WTC11 (cell line): ENCODE results near the gene KIF26A. TPM values are rescaled to one million over a fixed set of nuclear protein-coding genes. Genes with fewer than 3 reads are reported as not detected.

Source experiments
- ATAC-seq: fragments of 200-7000 bp; cut with Tn5 transposase; 2 replicates; pipeline ENCODE4 v1.10.0; 2021; ENCODE audit warnings: mild to moderate bottlenecking, moderate library complexity
- CTCF ChIA-PET: fragments of 300-600 bp; sonication (Branson Sonifier 250); formaldehyde crosslinking; loops from one replicate; lab custom pipeline; 2021; ENCODE audit warnings: antibody characterized with exemption; lab: Charles Lee
- POLR2A ChIA-PET: fragments of 350-600 bp; sonication (Branson Sonifier 250); formaldehyde crosslinking; loops from one replicate; lab custom pipeline; 2021; ENCODE audit warnings: antibody characterized with exemption; lab: Charles Lee
- DNase-seq: peaks from one replicate; pipeline ENCODE4 v3.0.0; 2021; ENCODE audit warnings: low spot score
- H3K27ac Mint-ChIP-seq: 2 replicates; pipeline ENCODE4 v1.8.0; 2021; ENCODE audit warnings: mixed read lengths
- H3K27me3 Mint-ChIP-seq: 2 replicates; pipeline ENCODE4 v1.8.0; 2021; ENCODE audit warnings: low read depth, mild to moderate bottlenecking, moderate library complexity, mixed read lengths
- H3K36me3 Mint-ChIP-seq: 2 replicates; pipeline ENCODE4 v1.8.0; 2021; ENCODE audit warnings: mixed read lengths
- H3K4me1 Mint-ChIP-seq: 2 replicates; pipeline ENCODE4 v1.8.0; 2022; ENCODE audit warnings: mixed read lengths
- H3K4me3 Mint-ChIP-seq: 2 replicates; pipeline ENCODE4 v1.8.0; 2021; ENCODE audit warnings: mild to moderate bottlenecking, moderate library complexity, mixed read lengths
- H3K9me3 Mint-ChIP-seq: 2 replicates; pipeline ENCODE4 v1.8.0; 2021; ENCODE audit warnings: mixed read lengths
- CBFB ChIP-seq: sonication (generic); formaldehyde crosslinking; IDR thresholded peaks from 2 replicates; pipeline ENCODE4 v1.8.1; 2022; ENCODE audit warnings: mild to moderate bottlenecking, low read depth, missing genetic modification reagents
- CDX4 ChIP-seq: fragments of 250-450 bp; sonication (Bioruptor Pico); IDR thresholded peaks from 2 replicates; pipeline ENCODE4 v1.9.0; 2021; ENCODE audit warnings: moderate library complexity, mild to moderate bottlenecking, inconsistent platforms, borderline replicate concordance
- CTCF ChIP-seq: fragments of 200-600 bp; IDR thresholded peaks from 2 replicates; pipeline ENCODE4 v1.8.0; 2022; ENCODE audit warnings: antibody characterized with exemption
- ELF4 ChIP-seq: sonication (generic); formaldehyde crosslinking; IDR thresholded peaks from 2 replicates; pipeline ENCODE4 v1.8.1; 2022; ENCODE audit warnings: low read depth, mild to moderate bottlenecking, moderate library complexity, missing genetic modification reagents
- ETV6 ChIP-seq: sonication (generic); formaldehyde crosslinking; IDR thresholded peaks from 2 replicates; pipeline ENCODE4 v1.8.1; 2022; ENCODE audit warnings: mild to moderate bottlenecking, missing genetic modification reagents
- FOXP4 ChIP-seq: sonication (generic); formaldehyde crosslinking; IDR thresholded peaks from 2 replicates; pipeline ENCODE4 v1.8.0; 2022; ENCODE audit warnings: mild to moderate bottlenecking, missing genetic modification reagents
- HMGA2 ChIP-seq: fragments of 250-450 bp; sonication (Bioruptor Pico); IDR thresholded peaks from 2 replicates; pipeline ENCODE4 v1.4.0; 2021; ENCODE audit warnings: mild to moderate bottlenecking, moderate library complexity
- HMGXB4 ChIP-seq: sonication (generic); formaldehyde crosslinking; IDR thresholded peaks from 2 replicates; pipeline ENCODE4 v1.8.1; 2023; ENCODE audit warnings: mild to moderate bottlenecking, moderate library complexity, missing genetic modification reagents
- MAX ChIP-seq: sonication (generic); formaldehyde crosslinking; IDR thresholded peaks from 2 replicates; pipeline ENCODE4 v1.8.0; 2022; ENCODE audit warnings: mild to moderate bottlenecking, missing genetic modification reagents
- RELA ChIP-seq: sonication (generic); formaldehyde crosslinking; IDR thresholded peaks from 2 replicates; pipeline ENCODE4 v1.8.1; 2022; ENCODE audit warnings: missing genetic modification reagents, mild to moderate bottlenecking, borderline replicate concordance
- TEAD1 ChIP-seq: sonication (generic); formaldehyde crosslinking; IDR thresholded peaks from 2 replicates; pipeline ENCODE4 v1.8.0; 2022; ENCODE audit warnings: mild to moderate bottlenecking, missing genetic modification reagents
- TEAD4 ChIP-seq: sonication (generic); formaldehyde crosslinking; IDR thresholded peaks from 2 replicates; pipeline ENCODE4 v1.8.0; 2022; ENCODE audit warnings: mild to moderate bottlenecking, missing genetic modification reagents
- ZNF423 ChIP-seq: fragments of 250-450 bp; sonication (Bioruptor Pico); IDR thresholded peaks from 2 replicates; pipeline ENCODE4 v2.1.2; 2022; ENCODE audit warnings: mild to moderate bottlenecking, moderate library complexity
- total RNA-seq: library from RNA; stranded (reverse); gene quantifications from 3 replicates; pipeline ENCODE4 v1.2.3, GENCODE V29; 2021

The KIF26A gene
- total RNA-seq, 1 experiment from 2014 or later = 53.4 TPM

GRCh38 chr14:104093366-104094055, 44.9 kb upstream of the KIF26A start:
- no peak overlapping the region for H3K4me3 Mint-ChIP-seq
- ATAC-seq = no peak
- CTCF ChIA-PET = interaction anchor here (0.5 to 5.9 kb wide), 22 partner anchors 8 to 480 kb away, joined by 3 to 52 read pairs (median 4); partner anchors contain the start of gene ASPG
- no peaks in the 10 kb centered on the region for H3K36me3 Mint-ChIP-seq
- H3K27me3 Mint-ChIP-seq = no peaks in the 10 kb centered on the region
- H3K9me3 Mint-ChIP-seq = no peaks in the 10 kb centered on the region
- H3K27ac Mint-ChIP-seq = no peak overlapping the region
- POLR2A ChIA-PET = no interaction called here
- TF ChIP-seq HMGA2 (no peak), CDX4 (CRISPR knock-in tag) (no peak), ELF4 (CRISPR knock-in tag) (no peak), RELA (CRISPR knock-in tag) (no peak)
- TF ChIP-seq, all 79 proteins: peak for 0
- H3K4me1 Mint-ChIP-seq = peaks cover 5% of the 10 kb centered on the region
- DNase-seq = peak; percentile 19

GRCh38 chr14:104094056-104094708, 44.2 kb upstream of the KIF26A start:
- ChIA-PET POLR2A (interaction anchor here (0.6 kb wide), 1 partner anchor 9 kb away, joined by 3 read pairs; the partner anchor contains the start of gene ASPG), CTCF (interaction anchor here (0.5 to 5.9 kb wide), 27 partner anchors 8 to 931 kb away, joined by 3 to 52 read pairs (median 3); partner anchors contain the start of gene ASPG)
- H3K4me1 Mint-ChIP-seq = peaks cover 5% of the 10 kb centered on the region
- no peak overlapping the region for H3K4me3 Mint-ChIP-seq
- H3K27ac Mint-ChIP-seq = no peak overlapping the region; the same call in 1 of the 2 replicates
- H3K36me3 Mint-ChIP-seq = no peaks in the 10 kb centered on the region
- TF ChIP-seq CBFB (CRISPR knock-in tag) = 0 out of 2 replicates have a peak, but pooled peaks have one; percentile 54
- TF ChIP-seq TEAD4 = no peak
- ATAC-seq (peak; percentile 38), DNase-seq (peak; percentile 9)
- H3K27me3 Mint-ChIP-seq = no peaks in the 10 kb centered on the region
- no peaks in the 10 kb centered on the region for H3K9me3 Mint-ChIP-seq

GRCh38 chr14:104094709-104095425, 43.5 kb upstream of the KIF26A start:
- peaks cover 5% of the 10 kb centered on the region for H3K4me1 Mint-ChIP-seq
- no peak overlapping the region for H3K4me3 Mint-ChIP-seq
- DNase-seq (peak; percentile 94), ATAC-seq (peak; percentile 87)
- H3K36me3 Mint-ChIP-seq = no peaks in the 10 kb centered on the region
- POLR2A ChIA-PET = interaction anchor here (0.6 kb wide), 1 partner anchor 10 kb away, joined by 3 read pairs; the partner anchor contains the start of gene ASPG
- no peaks in the 10 kb centered on the region for H3K27me3 Mint-ChIP-seq
- TF ChIP-seq MAX (CRISPR knock-in tag) (peak; percentile 55; the same call in 1 of the 2 replicates), CTCF (peak; percentile 97), FOXP4 (CRISPR knock-in tag) (no peak), ZNF423 (CRISPR knock-in tag) (0 out of 2 replicates have a peak, but pooled peaks have one; percentile 22), TEAD1 (CRISPR knock-in tag) (peak; percentile 47; the same call in 1 of the 2 replicates), HMGXB4 (CRISPR knock-in tag) (peak; percentile 53; the same call in 1 of the 2 replicates), ETV6 (CRISPR knock-in tag) (no peak)
- TF ChIP-seq, all 79 proteins: peak for 5
- Mint-ChIP-seq H3K9me3 (no peaks in the 10 kb centered on the region), H3K27ac (no peak overlapping the region; the same call in 1 of the 2 replicates)
- CTCF ChIA-PET = interaction anchor here (0.6 to 5.9 kb wide), 25 partner anchors 9 to 930 kb away, joined by 3 to 52 read pairs (median 3); partner anchors contain the start of gene ASPG
